Measurements from ENCODE around the gene TOGARAM2.
"Not testable (repeated sequence)": the region's sequence is repeated elsewhere in the genome, so short reads cannot be mapped to it uniquely, and the experiment has no call there.

TOGARAM2 gene

GRCh38 chr2:29079887-29080286 is 98.8 kb downstream of the TOGARAM2 start:
- DNase-seq = no peak

DNA sequence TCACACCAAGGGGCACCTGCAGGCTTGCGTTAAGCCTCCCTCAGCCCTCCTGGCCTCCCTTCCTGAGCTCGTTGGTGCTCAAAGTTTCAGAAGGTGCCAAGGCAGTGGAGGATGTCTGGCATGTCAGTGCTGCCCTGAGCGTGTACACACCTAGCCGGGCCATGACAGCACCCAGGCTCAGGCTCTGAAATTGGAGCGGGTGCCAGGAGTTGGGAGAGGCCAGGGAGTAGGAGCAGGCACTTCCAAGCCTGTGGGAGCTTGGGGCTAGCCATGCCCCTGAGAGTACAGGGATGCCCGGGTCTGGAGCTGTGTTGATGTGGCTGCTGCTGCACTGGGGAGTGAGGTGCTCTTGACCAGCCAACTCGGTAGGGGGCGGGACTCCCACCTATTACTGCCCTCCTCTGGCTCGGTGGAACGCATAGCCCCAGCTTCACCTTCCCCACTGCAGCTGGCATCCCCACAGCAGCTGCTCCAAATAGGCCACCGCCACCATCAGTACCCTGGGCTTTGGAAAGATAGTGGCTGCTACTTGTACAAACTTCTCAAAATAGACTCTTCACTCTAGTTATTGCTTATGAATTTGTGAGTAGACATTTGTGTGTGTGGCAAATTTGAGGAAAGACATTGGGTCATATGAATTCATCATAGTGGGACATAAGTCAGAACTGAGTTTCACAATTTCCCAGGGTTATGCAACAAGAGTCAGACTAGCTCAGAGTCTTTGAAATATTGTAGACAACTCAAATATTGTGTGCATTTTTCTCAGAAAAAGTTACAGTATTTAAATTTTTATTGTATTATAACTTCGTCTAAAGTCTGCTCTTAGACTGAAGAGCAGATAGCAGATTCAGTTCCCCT is 100.0 kb downstream of the TOGARAM2 start:
- no peak for DNase-seq

DNA sequence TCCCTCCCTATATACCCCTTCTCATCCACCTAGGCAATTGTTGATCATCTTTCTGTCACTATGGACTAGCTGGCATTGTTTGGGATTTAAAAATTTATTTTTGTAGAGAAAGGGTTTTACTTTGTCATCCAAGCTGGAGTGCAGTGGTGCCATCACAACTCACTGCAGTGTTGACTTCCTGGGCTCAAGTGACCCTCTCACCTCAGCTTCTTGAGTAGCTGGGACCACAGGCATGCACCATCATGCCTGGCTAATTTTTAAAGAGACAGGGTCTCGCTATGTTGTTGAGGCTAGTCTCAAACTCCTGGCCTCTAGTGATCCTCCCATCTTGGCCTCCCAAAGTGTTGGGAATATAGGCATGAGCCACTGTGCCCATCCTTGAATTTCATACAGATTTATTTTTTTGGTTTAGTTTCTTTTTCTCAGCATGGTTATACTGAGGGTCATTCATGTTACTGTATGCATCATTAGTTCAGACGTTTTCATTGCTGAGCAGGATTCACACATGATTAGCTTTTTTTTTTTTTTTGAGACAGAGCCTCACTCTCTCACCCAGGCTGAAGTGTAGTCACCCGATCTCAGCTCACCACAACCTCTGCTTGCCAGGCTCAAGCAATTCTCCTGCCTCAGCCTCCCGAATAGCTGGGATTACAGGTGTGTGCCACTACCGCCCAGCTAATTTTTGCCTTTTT is 101.9 kb downstream of the TOGARAM2 start:
- DNase-seq = no peak

- DNase-seq = no peak
Measured at GRCh38 chr2:29084554-29084953, 103.5 kb downstream of the TOGARAM2 start.

- not testable (repeated sequence) for DNase-seq
Measured at GRCh38 chr2:29090311-29090710, 109.2 kb downstream of the TOGARAM2 start.

DNA sequence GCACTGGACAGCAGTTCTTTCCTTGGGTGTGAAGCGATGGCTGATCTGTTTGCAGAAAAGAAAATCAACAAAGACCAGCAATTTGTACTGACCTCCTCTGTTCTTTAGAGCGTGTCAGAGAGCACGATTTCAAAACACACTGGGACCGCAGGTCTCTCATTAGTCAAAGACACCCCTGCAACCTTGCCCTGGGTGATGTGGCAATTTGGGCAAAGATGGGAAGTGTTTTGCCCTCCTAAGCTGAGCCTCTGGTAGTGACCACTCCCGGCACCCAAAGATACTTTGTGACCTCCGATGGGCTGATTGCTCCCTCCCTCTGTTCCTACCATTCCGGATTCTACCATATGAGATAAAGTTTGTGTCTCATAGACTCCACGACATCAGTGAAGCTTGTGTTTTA is 115.9 kb downstream of the TOGARAM2 start:
- DNase-seq = no peak

DNA sequence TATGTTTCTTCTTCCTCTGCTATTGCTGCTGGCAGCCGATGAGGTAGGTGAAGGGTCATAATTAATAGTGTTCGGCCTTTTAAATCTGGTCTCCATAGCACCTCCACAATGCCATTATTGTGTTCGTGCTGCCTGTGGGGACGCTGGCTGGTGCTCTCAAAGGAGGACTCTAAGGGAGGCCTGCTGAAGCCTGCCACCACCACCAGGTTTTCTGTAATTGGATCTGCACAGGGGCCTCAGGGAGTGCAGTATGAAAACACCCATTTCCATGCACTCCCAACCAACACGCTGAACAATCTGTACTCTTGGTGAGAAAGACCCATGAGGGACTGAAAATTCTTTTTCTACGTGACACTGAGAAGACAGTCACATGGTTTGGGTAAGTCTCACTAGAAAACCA is 116.5 kb downstream of the TOGARAM2 start:
- DNase-seq = no peak

DNA sequence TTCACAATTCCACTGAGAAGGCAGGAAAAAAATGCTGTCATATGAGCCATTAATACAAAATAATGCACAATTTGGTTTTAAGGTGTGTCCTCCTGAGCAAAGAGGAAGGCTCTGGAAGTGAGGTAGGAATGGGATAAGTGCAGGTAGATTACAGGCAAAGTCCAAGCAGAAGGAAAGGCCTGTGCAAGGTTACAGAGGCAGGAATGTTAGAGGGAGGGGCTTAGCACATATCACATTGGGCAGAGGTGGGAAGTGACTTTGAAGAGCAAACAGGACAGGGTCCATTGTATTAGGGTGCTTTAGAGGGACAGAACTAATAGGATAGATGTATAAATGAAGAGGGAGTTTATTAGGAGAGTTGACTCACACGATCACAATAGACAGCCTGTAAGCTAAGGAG is 119.5 kb downstream of the TOGARAM2 start:
- no peak for DNase-seq
